Measurements from ENCODE around the gene ST7. TPM values are rescaled to one million over a fixed set of nuclear protein-coding genes. Genes with fewer than 3 reads are reported as not detected.

ST7 gene
- total and polyA plus RNA-seq, 7 donors: 6.0 to 12.5 (median 7.3) TPM

DNA sequence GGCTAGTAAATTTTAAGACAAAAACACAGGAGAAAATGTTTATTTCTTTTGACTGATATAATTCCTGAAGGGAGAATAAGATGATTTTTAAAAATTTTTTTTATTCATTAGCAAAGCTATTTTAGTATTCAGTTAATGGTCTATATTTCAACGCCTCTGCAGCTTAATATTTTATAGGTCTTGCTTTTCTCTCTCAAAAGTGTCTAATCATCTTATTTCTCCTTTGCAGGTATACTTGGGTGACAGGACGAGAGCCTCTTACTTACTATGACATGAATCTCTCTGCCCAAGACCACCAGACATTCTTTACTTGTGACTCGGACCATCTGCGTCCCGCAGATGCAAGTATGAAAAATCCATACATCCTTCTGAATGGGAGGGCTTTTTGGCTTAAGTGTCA, 177.0 kb downstream of the ST7 start:
- ATAC-seq (no peak), DNase-seq (no peak)
- Histone ChIP-seq H3K27ac (no peak overlapping the region), H3K4me1 (peaks cover 22% of the 10 kb centered on the region), H3K9me3 (no peaks in the 10 kb centered on the region), H3K36me3 (ENCODE audit: insufficient read depth in 1 of 2, low read depth in 1 of 2) (peaks cover 0 to 4% of the 10 kb centered on the region in 2 donors), H3K27me3 (ENCODE audit: insufficient read depth in 3 of 3, low read length in 2 of 3) (no peaks in the 10 kb centered on the region), H3K4me3 (no peak overlapping the region)
- TF ChIP-seq, protein P1, sequence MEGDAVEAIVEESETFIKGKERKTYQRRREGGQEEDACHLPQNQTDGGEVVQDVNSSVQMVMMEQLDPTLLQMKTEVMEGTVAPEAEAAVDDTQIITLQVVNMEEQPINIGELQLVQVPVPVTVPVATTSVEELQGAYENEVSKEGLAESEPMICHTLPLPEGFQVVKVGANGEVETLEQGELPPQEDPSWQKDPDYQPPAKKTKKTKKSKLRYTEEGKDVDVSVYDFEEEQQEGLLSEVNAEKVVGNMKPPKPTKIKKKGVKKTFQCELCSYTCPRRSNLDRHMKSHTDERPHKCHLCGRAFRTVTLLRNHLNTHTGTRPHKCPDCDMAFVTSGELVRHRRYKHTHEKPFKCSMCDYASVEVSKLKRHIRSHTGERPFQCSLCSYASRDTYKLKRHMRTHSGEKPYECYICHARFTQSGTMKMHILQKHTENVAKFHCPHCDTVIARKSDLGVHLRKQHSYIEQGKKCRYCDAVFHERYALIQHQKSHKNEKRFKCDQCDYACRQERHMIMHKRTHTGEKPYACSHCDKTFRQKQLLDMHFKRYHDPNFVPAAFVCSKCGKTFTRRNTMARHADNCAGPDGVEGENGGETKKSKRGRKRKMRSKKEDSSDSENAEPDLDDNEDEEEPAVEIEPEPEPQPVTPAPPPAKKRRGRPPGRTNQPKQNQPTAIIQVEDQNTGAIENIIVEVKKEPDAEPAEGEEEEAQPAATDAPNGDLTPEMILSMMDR (IDR thresholded peaks at IDR 0.05): no peak
- intact Hi-C loops (cut with DNase I): no loop called here
- 97 to 99% (median 98%) methylated on average over 5 of the region's 5 CpGs for WGBS, 3 donors

DNA sequence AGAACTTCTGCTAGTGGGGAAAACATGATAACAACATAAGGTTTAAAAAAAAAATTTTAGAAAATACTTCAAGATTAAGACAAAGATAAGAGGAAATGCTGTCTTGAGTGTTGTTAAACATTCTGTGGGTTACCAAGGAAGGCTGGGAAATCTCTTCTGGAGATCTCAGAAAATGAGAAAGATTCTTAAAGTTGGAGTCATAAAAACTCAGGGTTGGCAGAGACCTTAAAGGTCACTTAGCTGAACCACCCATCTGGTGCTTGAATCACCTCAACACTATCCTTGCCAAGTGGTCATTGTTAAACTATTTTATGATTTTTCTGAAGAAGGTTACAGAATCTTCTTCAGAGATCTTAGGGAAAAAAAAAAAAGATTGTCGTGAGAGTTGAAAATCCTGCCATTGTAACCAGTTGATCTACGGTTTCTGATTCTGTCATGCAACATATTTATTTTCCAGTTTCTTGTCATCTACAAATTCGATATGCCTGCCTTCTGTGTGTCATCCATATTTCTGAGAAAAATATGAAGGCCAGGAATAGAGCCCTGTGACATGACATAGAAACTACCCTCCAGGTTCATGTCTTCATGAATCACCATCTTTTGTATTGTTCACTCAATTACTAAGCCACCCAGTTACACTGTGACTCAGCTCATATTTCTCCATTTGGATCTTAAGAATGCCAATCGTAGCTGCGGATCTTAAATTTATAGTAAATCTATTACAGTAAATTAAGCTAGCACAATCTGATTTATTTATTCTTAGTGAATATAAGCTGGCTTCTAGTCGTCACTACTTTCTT, 179.2 kb downstream of the ST7 start:
- Histone ChIP-seq H3K4me3 (no peak overlapping the region), H3K36me3 (ENCODE audit: insufficient read depth in 1 of 2, low read depth in 1 of 2) (peaks cover 5 to 20% of the 10 kb centered on the region in 2 donors), H3K9me3 (no peaks in the 10 kb centered on the region), H3K4me1 (peaks cover 16% of the 10 kb centered on the region), H3K27me3 (ENCODE audit: insufficient read depth in 3 of 3, low read length in 2 of 3) (no peaks in the 10 kb centered on the region), H3K27ac (no peak overlapping the region)
- DNase-seq (no peak), ATAC-seq (peak; percentile 65 to 87 (median 84))
- 60 to 84% (median 67%) methylated on average over 6 of the region's 6 CpGs for WGBS, 3 donors
- intact Hi-C loops (cut with DNase I): no loop called here
- TF ChIP-seq, protein P1 (IDR thresholded peaks at IDR 0.05): no peak

DNA sequence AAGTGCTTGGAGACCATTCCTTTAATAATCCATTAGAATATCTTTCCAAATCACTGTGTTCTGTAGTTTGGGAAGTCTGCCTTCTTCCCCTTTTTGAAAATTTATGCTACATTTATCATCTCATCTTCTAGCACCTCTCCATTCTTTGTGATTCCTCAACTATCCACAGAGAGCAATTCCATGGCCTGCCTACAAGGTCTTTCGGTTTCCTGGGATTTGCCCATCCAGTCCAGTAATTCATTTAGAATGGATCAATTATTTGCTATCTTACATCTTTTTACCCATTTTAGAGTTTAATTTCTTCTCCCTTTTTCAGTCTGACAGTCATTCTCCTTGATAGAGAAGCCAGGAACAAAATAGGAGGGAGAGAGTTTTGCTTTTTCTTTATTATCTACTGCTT, 179.8 kb downstream of the ST7 start:
- 97 to 100% (median 100%) methylated on average over 1 of the region's 1 CpG for WGBS, 3 donors

DNA sequence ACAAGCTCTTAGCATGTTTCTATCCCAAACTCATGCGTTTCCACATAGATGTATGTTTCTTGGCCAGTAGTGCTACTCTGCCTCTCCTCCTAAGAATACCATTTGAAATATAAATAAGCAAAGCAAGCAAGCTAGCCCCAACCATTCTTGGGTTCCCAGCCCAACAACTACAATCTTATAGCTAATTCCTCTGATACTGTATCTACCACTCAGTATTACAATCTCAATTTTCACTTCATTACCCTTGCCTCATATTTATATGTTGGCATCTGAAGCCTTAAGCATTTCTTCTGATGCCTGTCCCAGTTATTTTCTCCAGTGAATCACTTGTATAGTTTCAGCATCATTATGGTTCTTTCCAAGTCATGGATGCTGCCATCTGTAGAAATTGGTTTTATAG, 181.1 kb downstream of the ST7 start:
- H3K27me3 ChIP-seq (ENCODE audit: insufficient read depth in 3 of 3, low read length in 2 of 3): no peaks in the 10 kb centered on the region
- H3K27ac ChIP-seq: no peak overlapping the region
- H3K9me3 ChIP-seq: no peaks in the 10 kb centered on the region

More for the DNA sequence above, 179.8 kb downstream of the ST7 start:
- TF ChIP-seq, protein P1 (IDR thresholded peaks at IDR 0.05): no peak
- DNase-seq (no peak), ATAC-seq (no peak)
- Histone ChIP-seq H3K9me3 (no peaks in the 10 kb centered on the region), H3K4me1 (peaks cover 16% of the 10 kb centered on the region), H3K27me3 (ENCODE audit: insufficient read depth in 3 of 3, low read length in 2 of 3) (no peaks in the 10 kb centered on the region), H3K27ac (no peak overlapping the region), H3K36me3 (ENCODE audit: insufficient read depth in 1 of 2, low read depth in 1 of 2) (peaks cover 5 to 24% of the 10 kb centered on the region in 2 donors), H3K4me3 (no peak overlapping the region)
- intact Hi-C loops (cut with DNase I): no loop called here

More for the DNA sequence above, 181.1 kb downstream of the ST7 start:
- no peak overlapping the region for H3K4me3 ChIP-seq
- ATAC-seq (no peak), DNase-seq (no peak)
- peaks cover 5 to 35% of the 10 kb centered on the region in 2 donors for H3K36me3 ChIP-seq (ENCODE audit: insufficient read depth in 1 of 2, low read depth in 1 of 2)
- 96 to 100% (median 96%) methylated on average over 1 of the region's 1 CpG for WGBS, 3 donors
- peaks cover 16% of the 10 kb centered on the region for H3K4me1 ChIP-seq
- TF ChIP-seq, protein P1 (IDR thresholded peaks at IDR 0.05): no peak
- intact Hi-C loops (cut with DNase I): no loop called here
